ENCODE measurements around the gene RMND1.

RMND1 gene

DNA sequence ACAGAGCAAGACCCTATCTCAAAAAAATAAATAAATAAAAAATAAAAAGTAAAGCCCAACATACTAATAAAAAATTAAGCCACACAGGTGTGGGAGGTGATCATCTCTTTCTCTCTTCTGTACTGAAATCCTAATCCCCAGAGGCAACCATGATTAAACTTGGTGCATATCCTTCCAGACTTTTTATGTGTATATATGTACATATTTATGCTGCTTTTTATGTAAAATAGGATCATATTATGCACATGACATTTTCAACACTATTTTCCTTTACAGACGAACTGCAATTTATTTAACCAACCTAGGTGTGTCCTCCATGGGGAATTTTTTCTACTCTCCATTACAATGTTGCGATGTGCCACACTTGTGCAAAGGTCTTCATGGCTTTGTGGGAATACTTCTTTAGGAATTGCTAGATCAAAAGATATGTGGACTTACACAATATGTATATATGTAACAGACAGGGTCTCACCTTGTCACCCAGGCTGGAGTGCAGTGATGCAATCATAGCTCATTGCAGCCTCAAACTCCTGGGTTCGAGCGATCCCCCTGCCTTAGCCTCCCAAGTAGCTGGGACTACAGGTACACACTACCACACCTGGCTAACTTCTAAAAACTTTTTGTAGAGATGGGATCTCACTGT, 23.7 kb downstream of the RMND1 start:
- peaks cover 34 to 42% of the 10 kb centered on the region in 2 donors for H3K36me3 ChIP-seq (ENCODE audit: control insufficient read depth in 2 of 2, insufficient read depth in 2 of 2, low read length in 2 of 2)
- no peak overlapping the region for H3K9ac ChIP-seq (ENCODE audit: low read depth in 1 of 2, low read length in 2 of 2)
- H3K27ac ChIP-seq (ENCODE audit: low read depth in 2 of 2, low read length in 2 of 2), result no peak overlapping the region
- no peak overlapping the region for H3K4me3 ChIP-seq (ENCODE audit: low read length in 2 of 2)
- no peaks in the 10 kb centered on the region for H3K27me3 ChIP-seq (ENCODE audit: control insufficient read depth in 2 of 2, insufficient read depth in 2 of 2, low read length in 2 of 2)
- no peaks in the 10 kb centered on the region for H3K4me1 ChIP-seq (ENCODE audit: control insufficient read depth in 2 of 2, insufficient read depth in 2 of 2, low read length in 2 of 2)
- H3K9me3 ChIP-seq (ENCODE audit: control insufficient read depth in 2 of 2, low read length in 2 of 2), result no peaks in the 10 kb centered on the region

DNA sequence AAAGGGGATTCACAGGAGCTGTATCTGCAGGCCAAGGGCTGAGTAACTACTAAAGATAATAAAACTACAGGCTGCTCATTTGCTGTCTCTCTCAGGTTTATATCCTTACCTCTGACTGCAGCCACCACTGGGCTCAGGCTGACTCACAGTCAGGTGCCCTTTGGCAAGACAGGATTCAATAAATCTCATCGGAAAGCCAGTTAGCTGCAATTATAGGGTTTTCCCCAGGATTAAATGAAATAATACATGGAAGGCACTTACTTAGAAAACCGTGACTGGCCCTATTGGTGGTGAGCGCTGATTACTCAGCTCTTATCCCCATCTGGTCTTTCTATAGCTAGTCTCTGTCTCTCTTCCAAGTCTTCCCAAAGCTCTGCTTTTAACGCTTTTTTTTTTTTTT, 26.4 kb downstream of the RMND1 start:
- H3K4me1 ChIP-seq (ENCODE audit: control insufficient read depth in 2 of 2, insufficient read depth in 2 of 2, low read length in 2 of 2), result no peaks in the 10 kb centered on the region
- peaks cover 22 to 43% of the 10 kb centered on the region in 2 donors for H3K36me3 ChIP-seq (ENCODE audit: control insufficient read depth in 2 of 2, insufficient read depth in 2 of 2, low read length in 2 of 2)
- no peak overlapping the region for H3K9ac ChIP-seq (ENCODE audit: low read depth in 1 of 2, low read length in 2 of 2)
- H3K9me3 ChIP-seq (ENCODE audit: control insufficient read depth in 2 of 2, low read length in 2 of 2), result no peaks in the 10 kb centered on the region
- no peaks in the 10 kb centered on the region for H3K27me3 ChIP-seq (ENCODE audit: control insufficient read depth in 2 of 2, insufficient read depth in 2 of 2, low read length in 2 of 2)
- H3K27ac ChIP-seq (ENCODE audit: low read depth in 2 of 2, low read length in 2 of 2), result no peak overlapping the region
- H3K4me3 ChIP-seq (ENCODE audit: low read length in 2 of 2), result no peak overlapping the region

DNA sequence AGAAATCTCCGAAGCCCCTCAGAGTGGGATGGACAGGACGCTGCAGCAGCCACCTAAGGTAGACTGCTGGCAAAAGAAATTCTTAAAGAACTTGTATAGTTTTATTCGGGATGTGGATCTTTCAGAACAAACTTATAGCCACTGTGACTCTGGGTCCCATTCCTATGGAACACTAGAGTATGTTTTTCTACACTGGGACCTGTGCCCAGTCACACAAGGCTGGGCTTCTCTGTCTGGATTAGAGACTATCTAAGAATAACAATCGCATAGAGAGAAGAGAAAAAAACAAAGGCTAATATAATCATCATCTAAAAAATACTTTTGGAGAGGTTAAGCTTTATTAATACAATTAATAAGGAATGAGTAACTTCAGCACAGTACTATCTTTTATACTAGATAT, 28.9 kb downstream of the RMND1 start:
- no peak overlapping the region for H3K9ac ChIP-seq (ENCODE audit: low read depth in 1 of 2, low read length in 2 of 2)
- no peaks in the 10 kb centered on the region for H3K9me3 ChIP-seq (ENCODE audit: control insufficient read depth in 2 of 2, low read length in 2 of 2)
- no peak overlapping the region for H3K4me3 ChIP-seq (ENCODE audit: low read length in 2 of 2)
- no peaks in the 10 kb centered on the region for H3K27me3 ChIP-seq (ENCODE audit: control insufficient read depth in 2 of 2, insufficient read depth in 2 of 2, low read length in 2 of 2)
- no peaks in the 10 kb centered on the region for H3K4me1 ChIP-seq (ENCODE audit: control insufficient read depth in 2 of 2, insufficient read depth in 2 of 2, low read length in 2 of 2)
- H3K27ac ChIP-seq (ENCODE audit: low read depth in 2 of 2, low read length in 2 of 2), result no peak overlapping the region
- peaks cover 18 to 35% of the 10 kb centered on the region in 2 donors for H3K36me3 ChIP-seq (ENCODE audit: control insufficient read depth in 2 of 2, insufficient read depth in 2 of 2, low read length in 2 of 2)

DNA sequence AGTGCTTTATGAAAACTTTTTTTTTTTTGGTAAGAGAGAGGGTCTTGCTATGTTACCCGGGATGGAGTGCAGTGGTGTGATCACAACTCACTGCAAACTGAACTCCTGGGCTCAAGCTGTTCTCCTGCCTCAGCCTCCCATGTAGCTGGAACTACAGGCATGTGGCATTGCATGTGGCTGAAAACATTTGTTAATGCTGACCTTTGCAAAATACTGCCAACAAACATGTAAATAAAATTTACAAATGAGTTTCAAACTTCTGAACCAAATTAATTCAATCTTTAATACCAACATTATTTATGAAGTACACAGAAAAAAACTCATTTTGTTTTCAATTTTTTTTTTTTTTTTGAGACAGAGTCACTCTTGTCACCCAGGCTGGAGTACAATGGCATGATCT, 34.4 kb downstream of the RMND1 start:
- Histone ChIP-seq H3K27me3 (ENCODE audit: control insufficient read depth in 2 of 2, insufficient read depth in 2 of 2, low read length in 2 of 2) (no peaks in the 10 kb centered on the region), H3K4me3 (ENCODE audit: low read length in 2 of 2) (no peak overlapping the region), H3K9me3 (ENCODE audit: control insufficient read depth in 2 of 2, low read length in 2 of 2) (no peaks in the 10 kb centered on the region), H3K27ac (ENCODE audit: low read depth in 2 of 2, low read length in 2 of 2) (no peak overlapping the region), H3K4me1 (ENCODE audit: control insufficient read depth in 2 of 2, insufficient read depth in 2 of 2, low read length in 2 of 2) (no peaks in the 10 kb centered on the region), H3K36me3 (ENCODE audit: control insufficient read depth in 2 of 2, insufficient read depth in 2 of 2, low read length in 2 of 2) (peaks cover 33 to 52% of the 10 kb centered on the region in 2 donors), H3K9ac (ENCODE audit: low read depth in 1 of 2, low read length in 2 of 2) (no peak overlapping the region)

DNA sequence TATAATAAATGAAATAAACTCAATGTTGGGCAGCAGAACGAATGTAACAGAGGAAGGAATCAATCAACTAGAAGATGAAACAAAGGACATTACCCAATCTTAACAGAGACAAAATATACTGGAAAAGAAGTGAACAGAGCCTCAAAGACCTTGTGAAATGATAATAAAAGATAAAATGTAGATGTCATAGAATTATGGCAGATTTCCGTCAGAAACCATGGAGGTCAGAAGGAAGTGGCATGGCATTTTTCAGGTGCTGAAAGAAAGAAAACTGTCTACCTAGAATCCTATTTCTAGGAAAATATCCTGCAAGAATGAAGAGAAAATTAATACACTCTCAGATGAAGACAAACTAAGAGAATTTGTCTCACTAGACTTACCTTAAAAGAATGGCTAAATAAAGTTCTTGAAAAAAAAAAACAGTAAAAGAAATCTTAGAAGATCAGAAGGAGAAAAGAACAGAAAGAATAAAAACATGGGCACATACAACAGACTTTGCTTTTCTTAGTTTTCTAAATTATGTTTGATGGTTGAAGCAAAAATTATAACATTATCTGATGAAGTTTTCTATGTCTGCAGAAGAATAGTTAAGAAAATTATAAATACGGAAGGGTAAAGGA, 37.2 kb downstream of the RMND1 start:
- no peaks in the 10 kb centered on the region for H3K9me3 ChIP-seq (ENCODE audit: control insufficient read depth in 2 of 2, low read length in 2 of 2)
- peaks cover 33 to 39% of the 10 kb centered on the region in 2 donors for H3K36me3 ChIP-seq (ENCODE audit: control insufficient read depth in 2 of 2, insufficient read depth in 2 of 2, low read length in 2 of 2)
- no peak overlapping the region for H3K9ac ChIP-seq (ENCODE audit: low read depth in 1 of 2, low read length in 2 of 2)
- no peaks in the 10 kb centered on the region for H3K4me1 ChIP-seq (ENCODE audit: control insufficient read depth in 2 of 2, insufficient read depth in 2 of 2, low read length in 2 of 2)
- H3K4me3 ChIP-seq (ENCODE audit: low read length in 2 of 2), result no peak overlapping the region
- no peak overlapping the region for H3K27ac ChIP-seq (ENCODE audit: low read depth in 2 of 2, low read length in 2 of 2)
- no peaks in the 10 kb centered on the region for H3K27me3 ChIP-seq (ENCODE audit: control insufficient read depth in 2 of 2, insufficient read depth in 2 of 2, low read length in 2 of 2)

DNA sequence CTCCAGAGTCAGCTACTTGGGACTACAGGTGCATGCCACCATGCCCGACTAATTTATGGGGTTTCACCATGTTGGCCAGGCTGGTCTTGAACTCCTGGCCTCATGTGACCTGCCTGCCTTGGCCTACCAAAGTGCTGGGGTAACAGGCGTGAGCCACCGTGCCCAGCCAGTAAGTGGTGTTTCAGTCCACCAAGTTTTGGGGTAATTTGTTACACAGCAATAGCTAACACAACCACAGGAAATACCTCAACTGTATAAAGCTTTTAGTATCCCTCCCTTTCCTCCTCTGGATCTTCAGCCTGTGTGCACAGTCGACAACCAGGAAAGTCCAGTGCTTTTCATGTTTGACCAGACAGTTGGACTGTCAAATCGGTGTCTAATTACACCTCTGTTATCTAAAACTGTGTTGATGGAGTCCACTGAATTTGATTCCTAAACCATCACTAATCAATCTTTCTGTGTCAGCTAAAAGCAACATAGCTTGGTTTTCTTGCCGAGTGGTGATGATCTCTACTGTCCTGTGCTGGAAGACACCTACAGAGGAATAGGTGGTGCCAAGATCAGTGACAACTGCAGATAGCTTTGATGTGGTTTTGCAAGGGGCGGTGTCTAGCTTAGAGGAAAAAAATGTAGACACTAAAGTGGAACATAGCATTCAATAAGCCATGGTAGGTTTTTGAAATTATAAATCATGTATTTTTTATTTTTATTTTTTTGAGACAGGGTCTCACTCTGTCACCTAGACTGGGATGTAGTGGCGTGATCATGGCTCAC, 38.4 kb downstream of the RMND1 start:
- no peak overlapping the region for H3K9ac ChIP-seq (ENCODE audit: low read depth in 1 of 2, low read length in 2 of 2)
- H3K4me3 ChIP-seq (ENCODE audit: low read length in 2 of 2), result no peak overlapping the region
- no peaks in the 10 kb centered on the region for H3K9me3 ChIP-seq (ENCODE audit: control insufficient read depth in 2 of 2, low read length in 2 of 2)
- no peaks in the 10 kb centered on the region for H3K4me1 ChIP-seq (ENCODE audit: control insufficient read depth in 2 of 2, insufficient read depth in 2 of 2, low read length in 2 of 2)
- H3K27ac ChIP-seq (ENCODE audit: low read depth in 2 of 2, low read length in 2 of 2), result no peak overlapping the region
- H3K36me3 ChIP-seq (ENCODE audit: control insufficient read depth in 2 of 2, insufficient read depth in 2 of 2, low read length in 2 of 2), result peaks cover 33 to 38% of the 10 kb centered on the region in 2 donors
- no peaks in the 10 kb centered on the region for H3K27me3 ChIP-seq (ENCODE audit: control insufficient read depth in 2 of 2, insufficient read depth in 2 of 2, low read length in 2 of 2)

DNA sequence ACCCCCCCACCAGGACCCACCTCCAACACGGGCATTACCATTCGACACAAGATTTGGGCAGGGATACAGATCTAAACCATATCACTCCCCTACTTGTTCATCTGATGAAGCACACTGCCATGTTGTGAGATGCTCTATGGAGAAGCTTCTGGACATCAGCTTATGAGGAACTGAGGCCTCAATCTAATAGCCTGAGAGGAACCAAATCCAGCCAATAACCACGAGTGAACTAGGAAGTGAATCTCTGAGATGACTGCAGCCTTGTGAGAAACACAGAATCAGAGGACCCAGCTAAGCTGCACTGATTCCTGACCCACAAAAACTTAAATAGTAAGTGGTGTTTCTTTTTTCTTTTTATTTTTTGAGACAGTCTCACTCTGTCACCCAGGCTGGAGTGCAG, 39.0 kb downstream of the RMND1 start:
- Histone ChIP-seq H3K4me3 (ENCODE audit: low read length in 2 of 2) (no peak overlapping the region), H3K27me3 (ENCODE audit: control insufficient read depth in 2 of 2, insufficient read depth in 2 of 2, low read length in 2 of 2) (no peaks in the 10 kb centered on the region), H3K27ac (ENCODE audit: low read depth in 2 of 2, low read length in 2 of 2) (no peak overlapping the region), H3K36me3 (ENCODE audit: control insufficient read depth in 2 of 2, insufficient read depth in 2 of 2, low read length in 2 of 2) (peaks cover 33 to 40% of the 10 kb centered on the region in 2 donors), H3K9ac (ENCODE audit: low read depth in 1 of 2, low read length in 2 of 2) (no peak overlapping the region), H3K4me1 (ENCODE audit: control insufficient read depth in 2 of 2, insufficient read depth in 2 of 2, low read length in 2 of 2) (no peaks in the 10 kb centered on the region), H3K9me3 (ENCODE audit: control insufficient read depth in 2 of 2, low read length in 2 of 2) (no peaks in the 10 kb centered on the region)

DNA sequence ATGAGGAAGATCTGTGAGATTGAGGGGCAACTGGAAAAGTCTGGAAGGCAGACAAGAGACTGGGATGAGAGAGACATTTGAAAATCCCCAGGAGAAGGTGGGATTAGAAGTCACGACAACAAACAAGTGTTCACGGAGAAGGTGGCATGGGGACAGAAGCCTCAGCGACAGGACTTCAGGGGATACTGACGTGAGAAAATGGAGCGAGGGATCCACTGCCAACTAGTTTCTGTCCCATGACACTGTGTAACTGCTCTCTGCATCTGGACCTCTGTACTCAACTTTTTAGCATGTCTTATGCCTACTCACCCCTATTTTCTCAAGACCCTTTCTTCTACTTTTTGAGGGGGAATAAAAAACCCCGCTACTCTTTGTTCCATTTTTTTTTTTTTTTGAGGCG, 42.2 kb downstream of the RMND1 start:
- no peaks in the 10 kb centered on the region for H3K4me1 ChIP-seq (ENCODE audit: control insufficient read depth in 2 of 2, insufficient read depth in 2 of 2, low read length in 2 of 2)
- H3K9me3 ChIP-seq (ENCODE audit: control insufficient read depth in 2 of 2, low read length in 2 of 2), result no peaks in the 10 kb centered on the region
- H3K4me3 ChIP-seq (ENCODE audit: low read length in 2 of 2), result no peak overlapping the region
- H3K27me3 ChIP-seq (ENCODE audit: control insufficient read depth in 2 of 2, insufficient read depth in 2 of 2, low read length in 2 of 2), result no peaks in the 10 kb centered on the region
- H3K36me3 ChIP-seq (ENCODE audit: control insufficient read depth in 2 of 2, insufficient read depth in 2 of 2, low read length in 2 of 2), result peaks cover 17 to 27% of the 10 kb centered on the region in 2 donors
- no peak overlapping the region for H3K27ac ChIP-seq (ENCODE audit: low read depth in 2 of 2, low read length in 2 of 2)
- H3K9ac ChIP-seq (ENCODE audit: low read depth in 1 of 2, low read length in 2 of 2), result no peak overlapping the region

DNA sequence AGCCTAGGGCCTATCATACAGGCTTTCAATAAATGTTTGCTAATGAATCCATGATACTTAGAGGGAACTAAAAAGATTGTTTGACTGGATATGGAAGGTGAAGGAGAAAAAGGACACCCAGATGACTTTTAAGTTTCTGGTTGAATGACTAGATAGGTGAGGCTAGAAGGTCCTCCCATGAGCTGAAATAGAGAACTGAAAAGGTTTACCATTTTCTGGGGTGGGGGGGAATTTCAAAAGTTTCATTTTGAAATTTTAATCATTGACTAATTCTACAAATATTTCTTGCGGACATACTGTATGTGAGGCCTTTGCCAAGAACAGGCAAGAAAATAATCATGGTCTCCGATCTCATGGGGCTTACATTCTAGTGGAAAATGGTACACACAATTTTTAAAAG, 42.7 kb downstream of the RMND1 start:
- Histone ChIP-seq H3K27ac (ENCODE audit: low read depth in 2 of 2, low read length in 2 of 2) (no peak overlapping the region), H3K27me3 (ENCODE audit: control insufficient read depth in 2 of 2, insufficient read depth in 2 of 2, low read length in 2 of 2) (no peaks in the 10 kb centered on the region), H3K4me1 (ENCODE audit: control insufficient read depth in 2 of 2, insufficient read depth in 2 of 2, low read length in 2 of 2) (no peaks in the 10 kb centered on the region), H3K36me3 (ENCODE audit: control insufficient read depth in 2 of 2, insufficient read depth in 2 of 2, low read length in 2 of 2) (peaks cover 13 to 27% of the 10 kb centered on the region in 2 donors), H3K9ac (ENCODE audit: low read depth in 1 of 2, low read length in 2 of 2) (no peak overlapping the region), H3K9me3 (ENCODE audit: control insufficient read depth in 2 of 2, low read length in 2 of 2) (no peaks in the 10 kb centered on the region), H3K4me3 (ENCODE audit: low read length in 2 of 2) (no peak overlapping the region)

DNA sequence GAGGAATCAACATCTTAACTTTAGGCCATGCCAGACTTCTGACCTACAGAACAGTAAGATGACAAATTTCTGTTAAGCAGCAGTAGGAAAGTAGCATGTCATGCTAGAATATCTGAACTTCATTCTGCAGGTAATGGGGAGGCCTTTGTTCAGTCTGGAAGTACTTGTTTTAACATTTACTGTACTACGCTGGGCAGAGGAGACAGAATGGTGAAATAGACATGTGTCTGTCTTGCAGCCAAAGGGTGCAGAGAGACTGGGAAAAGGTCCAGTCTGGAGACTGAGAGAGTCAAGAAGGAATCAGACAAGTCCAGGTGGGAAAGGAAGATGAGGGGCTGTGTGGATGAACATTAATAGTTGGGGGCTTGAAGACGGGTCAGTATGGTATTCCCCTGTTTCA, 43.1 kb downstream of the RMND1 start:
- peaks cover 13 to 27% of the 10 kb centered on the region in 2 donors for H3K36me3 ChIP-seq (ENCODE audit: control insufficient read depth in 2 of 2, insufficient read depth in 2 of 2, low read length in 2 of 2)
- H3K27me3 ChIP-seq (ENCODE audit: control insufficient read depth in 2 of 2, insufficient read depth in 2 of 2, low read length in 2 of 2), result no peaks in the 10 kb centered on the region
- no peak overlapping the region for H3K9ac ChIP-seq (ENCODE audit: low read depth in 1 of 2, low read length in 2 of 2)
- no peak overlapping the region for H3K27ac ChIP-seq (ENCODE audit: low read depth in 2 of 2, low read length in 2 of 2)
- no peaks in the 10 kb centered on the region for H3K4me1 ChIP-seq (ENCODE audit: control insufficient read depth in 2 of 2, insufficient read depth in 2 of 2, low read length in 2 of 2)
- H3K4me3 ChIP-seq (ENCODE audit: low read length in 2 of 2), result no peak overlapping the region
- H3K9me3 ChIP-seq (ENCODE audit: control insufficient read depth in 2 of 2, low read length in 2 of 2), result no peaks in the 10 kb centered on the region

Measured in mucosa of rectum (tissue), 2 donors.